COLO668 (cell line): ENCODE results near the gene CDR2L.
"Not testable (repeated sequence)": the region's sequence is repeated elsewhere in the genome, so short reads cannot be mapped to it uniquely, and the experiment has no call there.

Experiments used
- DNase-seq: peaks from one replicate; lab custom pipeline; 2025; ENCODE audit not compliant: unreplicated experiment; lab: John Stamatoyannopoulos, UW

CDR2L gene

GRCh38 chr17:74979408-74980146 is 7.9 kb upstream of the CDR2L start:
- no peak for DNase-seq

- DNase-seq, result no peak
Measured at GRCh38 chr17:74981318-74981978, 6.0 kb upstream of the CDR2L start.

GRCh38 chr17:74981979-74982662 is 5.3 kb upstream of the CDR2L start:
- peak; percentile 88 for DNase-seq

GRCh38 chr17:74982663-74983313 is 4.6 kb upstream of the CDR2L start:
- not testable (repeated sequence) for DNase-seq

GRCh38 chr17:74986206-74986576 is 1.2 kb upstream of the CDR2L start:
- no peak for DNase-seq

- DNase-seq, result peak; percentile 50
Measured at GRCh38 chr17:74987909-74988711, 678 bp downstream of the CDR2L start.

- no peak for DNase-seq
Measured at GRCh38 chr17:74990581-74991105, 3.2 kb downstream of the CDR2L start.

- DNase-seq, result no peak
Measured at GRCh38 chr17:74992223-74992622, 4.8 kb downstream of the CDR2L start.

- no peak for DNase-seq
Measured at GRCh38 chr17:74994440-74994839, 7.0 kb downstream of the CDR2L start.

- no peak for DNase-seq
Measured at GRCh38 chr17:74995847-74996246, 8.4 kb downstream of the CDR2L start.

- DNase-seq, result no peak
Measured at GRCh38 chr17:74998783-74999182, 11.4 kb downstream of the CDR2L start.

- DNase-seq, result no peak
Measured at GRCh38 chr17:74999523-74999922, 12.1 kb downstream of the CDR2L start.

- DNase-seq, result no peak
Measured at GRCh38 chr17:75001915-75002843, 14.7 kb downstream of the CDR2L start.

GRCh38 chr17:75003070-75003956 is 15.9 kb downstream of the CDR2L start:
- no peak for DNase-seq

GRCh38 chr17:75003957-75004355 is 16.5 kb downstream of the CDR2L start:
- DNase-seq, result no peak

GRCh38 chr17:75004371-75004770 is 16.9 kb downstream of the CDR2L start:
- DNase-seq, result no peak

- DNase-seq, result no peak
Measured at GRCh38 chr17:75005291-75005690, 17.9 kb downstream of the CDR2L start.

- DNase-seq, result not testable (repeated sequence)
Measured at GRCh38 chr17:75006084-75006483, 18.7 kb downstream of the CDR2L start.
